IMR-90 (cell line): ENCODE data around the gene TNFRSF1B. TPM values are rescaled to one million over a fixed set of nuclear protein-coding genes. Genes with fewer than 3 reads are reported as not detected.
A peak's percentile ranks its signal among the peaks of the same experiment; 100 is the strongest.

ENCODE experiments used
- ATAC-seq: fragments of 200-7000 bp; cut with Tn5 transposase; 2 replicates; pipeline ENCODE4 v1.9.1; 2020; ENCODE audit warnings: low read depth, mild to moderate bottlenecking, moderate library complexity
- BruUV-seq: library from RNA; stranded (reverse); fragments of 400-500 nt; replicated peaks from 2 replicates; lab custom pipeline; 2021; lab: Mats Ljungman, UMichigan
- CTCF ChIA-PET: fragments of 300-600 bp; formaldehyde crosslinking; extraction: SDS; loops from one replicate; lab custom pipeline; 2021; ENCODE audit warnings: antibody characterized with exemption; lab: Yijun Ruan, JAX
- POLR2A ChIA-PET: fragments of 300-600 bp; sonication (Branson Sonifier 250); formaldehyde crosslinking; loops from one replicate; lab custom pipeline; 2022; ENCODE audit warnings: antibody characterized with exemption; ENCODE audit not compliant: unreplicated experiment; lab: Charles Lee
- DNase-seq: peaks from one replicate; pipeline ENCODE4 v3.0.0; 2013
- H2AFZ ChIP-seq: replicated peaks from 2 replicates; pipeline ENCODE3; 2013; ENCODE audit warnings: low read length, mild to moderate bottlenecking; ENCODE audit not compliant: poor library complexity
- H2AK5ac ChIP-seq: 2 replicates; pipeline ENCODE4 v1.6.1; 2013; ENCODE audit warnings: low read depth, low read length, inconsistent platforms
- H2AK9ac ChIP-seq: replicated peaks from 2 replicates; pipeline ENCODE3; 2013; ENCODE audit warnings: mild to moderate bottlenecking, low read depth, low read length, moderate library complexity; ENCODE audit not compliant: poor library complexity
- H2BK120ac ChIP-seq: 2 replicates; pipeline ENCODE4 v1.6.1; 2013; ENCODE audit warnings: low read depth, low read length, inconsistent platforms
- H2BK15ac ChIP-seq: 3 replicates; pipeline ENCODE4 v1.6.1; 2013; ENCODE audit warnings: low read depth, low read length, inconsistent platforms
- H2BK20ac ChIP-seq: 2 replicates; pipeline ENCODE4 v1.6.1; 2013; ENCODE audit warnings: low read depth, mild to moderate bottlenecking, inconsistent platforms, low read length, moderate library complexity
- H2BK5ac ChIP-seq: 2 replicates; pipeline ENCODE4 v1.6.1; 2013; ENCODE audit warnings: mild to moderate bottlenecking, low read depth, low read length, inconsistent platforms; ENCODE audit not compliant: poor library complexity, severe bottlenecking
- H3K14ac ChIP-seq: replicated peaks from 2 replicates; pipeline ENCODE4 v1.6.1; 2013; ENCODE audit warnings: low read depth, low read length, inconsistent platforms
- H3K18ac ChIP-seq: 2 replicates; pipeline ENCODE4 v1.6.1; 2013; ENCODE audit warnings: low read depth, low read length, control low read depth
- H3K23ac ChIP-seq: 2 replicates; pipeline ENCODE4 v1.6.1; 2013; ENCODE audit warnings: low read depth, low read length, inconsistent platforms
- H3K27ac ChIP-seq: 2 replicates; pipeline ENCODE4 v1.5.1; 2013; ENCODE audit warnings: mild to moderate bottlenecking, control low read depth, low read length; ENCODE audit not compliant: insufficient read depth
- H3K27me3 ChIP-seq: 2 replicates; pipeline ENCODE4 v1.6.1; 2013; ENCODE audit warnings: low read length; ENCODE audit not compliant: control insufficient read depth, insufficient read depth
- H3K36me3 ChIP-seq: 2 replicates; pipeline ENCODE4 v1.6.1; 2013; ENCODE audit warnings: low read length, mixed read lengths; ENCODE audit not compliant: control insufficient read depth, insufficient read depth
- H3K4ac ChIP-seq: 2 replicates; pipeline ENCODE4 v1.6.1; 2013; ENCODE audit warnings: low read depth, low read length, inconsistent platforms
- H3K4me1 ChIP-seq: 2 replicates; pipeline ENCODE4 v1.6.1; 2013; ENCODE audit warnings: low read length, mixed read lengths; ENCODE audit not compliant: control insufficient read depth, insufficient read depth
- H3K4me2 ChIP-seq: 2 replicates; pipeline ENCODE4 v1.6.1; 2013; ENCODE audit warnings: low read depth, mild to moderate bottlenecking, control low read depth, low read length, moderate library complexity
- H3K4me3 ChIP-seq: 2 replicates; pipeline ENCODE4 v1.5.1; 2013; ENCODE audit warnings: low read depth, mild to moderate bottlenecking, control low read depth, low read length, moderate library complexity; ENCODE audit not compliant: insufficient read depth
- H3K56ac ChIP-seq: 2 replicates; pipeline ENCODE4 v1.6.1; 2013; ENCODE audit warnings: low read length, inconsistent platforms; ENCODE audit not compliant: insufficient read depth; ENCODE audit errors: extremely low read depth
- H3K79me1 ChIP-seq, 2 experiments: 2 replicates each; pipeline ENCODE4 v1.6.1; 2013; ENCODE audit warnings: low read length in 2 of 2, inconsistent platforms in 1 of 2, low read depth in 1 of 2
- H3K9ac ChIP-seq: 2 replicates; pipeline ENCODE4 v1.6.1; 2013; ENCODE audit warnings: low read depth, low read length, control low read depth
- H3K9me1 ChIP-seq: 2 replicates; pipeline ENCODE4 v1.6.1; 2013; ENCODE audit warnings: low read length, inconsistent platforms; ENCODE audit not compliant: insufficient read depth
- H3K9me3 ChIP-seq: 2 replicates; pipeline ENCODE4 v1.6.1; 2013; ENCODE audit warnings: low read length; ENCODE audit not compliant: control insufficient read depth, insufficient read depth
- H4K20me1 ChIP-seq: 2 replicates; pipeline ENCODE4 v1.6.1; 2013; ENCODE audit warnings: low read length, inconsistent platforms; ENCODE audit not compliant: insufficient read depth
- H4K5ac ChIP-seq: 2 replicates; pipeline ENCODE4 v1.6.1; 2013; ENCODE audit warnings: mild to moderate bottlenecking, low read depth, low read length, control low read depth
- H4K8ac ChIP-seq, 2 experiments: 2 replicates each; pipeline ENCODE4 v1.6.1; 2013; ENCODE audit warnings: low read depth in 2 of 2, low read length in 2 of 2, control low read depth in 1 of 2, inconsistent platforms in 1 of 2
- H4K91ac ChIP-seq: 2 replicates; pipeline ENCODE4 v1.6.1; 2013; ENCODE audit warnings: low read depth, low read length, inconsistent platforms; ENCODE audit not compliant: insufficient read depth
- CEBPB ChIP-seq: IDR thresholded peaks from 2 replicates; pipeline ENCODE4 v1.6.1; 2012; ENCODE audit warnings: low read depth, low read length, improper control_type of control experiment
- ELK1 ChIP-seq: fragments of 150-350 bp; IDR thresholded peaks from 2 replicates; pipeline ENCODE4 v1.6.1; 2016; ENCODE audit warnings: low read depth, mild to moderate bottlenecking, low read length, moderate library complexity, borderline replicate concordance
- FOS ChIP-seq: fragments of 150-350 bp; IDR thresholded peaks from 2 replicates; pipeline ENCODE4 v1.6.1; 2016; ENCODE audit warnings: low read depth, low read length
- MAFK ChIP-seq: IDR thresholded peaks from 2 replicates; pipeline ENCODE4 v1.6.1; 2012; ENCODE audit warnings: low read depth, low read length, improper control_type of control experiment
- MXI1 ChIP-seq: IDR thresholded peaks from 2 replicates; pipeline ENCODE4 v1.6.1; 2012; ENCODE audit warnings: low read depth, mild to moderate bottlenecking, low read length, moderate library complexity, borderline replicate concordance
- RCOR1 ChIP-seq: IDR thresholded peaks from 2 replicates; pipeline ENCODE4 v1.6.1; 2012; ENCODE audit warnings: mild to moderate bottlenecking, low read length, improper control_type of control experiment; ENCODE audit not compliant: insufficient replicate concordance
- RFX5 ChIP-seq: IDR thresholded peaks from 2 replicates; pipeline ENCODE4 v1.8.0; 2012; ENCODE audit warnings: low read depth, mild to moderate bottlenecking, low read length, moderate library complexity
- USF2 ChIP-seq: fragments of 150-350 bp; IDR thresholded peaks from 2 replicates; pipeline ENCODE4 v1.6.1; 2017; ENCODE audit warnings: mild to moderate bottlenecking, antibody characterized with exemption, low read length, low read depth
- WGBS, 2 experiments: methylation state at CpG; one replicate each; pipeline versions ENCODE4 v1.1.5 to v1.1.7; 2013; ENCODE audit warnings: missing lambda C conversion rate in 2 of 2; ENCODE audit not compliant: insufficient read length in 1 of 2; ENCODE audit errors: extremely low coverage in 2 of 2; 5-methylcytosine and 5-hydroxymethylcytosine counted together
- dilution Hi-C: fragments of 300-500 bp; cut with HindIII; formaldehyde crosslinking; loops from one replicate; pipeline ENCODE4 v1.14.3; 2018; ENCODE audit warnings: low sequenced_read_pairs; ENCODE audit not compliant: unreplicated experiment
- in situ Hi-C: fragments of 300-500 bp; cut with MboI; formaldehyde crosslinking; loops from 3 replicates; pipeline ENCODE4 v1.14.3; 2019; ENCODE audit warnings: low sequenced_read_pairs, inconsistent platforms, mixed read lengths
- intact Hi-C: fragments of 100-400 bp; cut with micrococcal nuclease; formaldehyde crosslinking; loops from 2 replicates; pipeline ENCODE4 v1.10.0; 2022
- polyA plus RNA-seq, 3 experiments: library from polyadenylated mRNA; depleted of rRNA; stranded (reverse); fragments of >200 nt; gene quantifications; 2 replicates each; pipeline ENCODE4 v1.2.3, GENCODE V29; 2012; ENCODE audit warnings: low replicate concordance in 1 of 3
- total RNA-seq: library from RNA; depleted of rRNA; stranded (reverse); fragments of >200 nt; gene quantifications from 2 replicates; pipeline ENCODE4 v1.2.3, GENCODE V29; 2012

TNFRSF1B gene
- total and polyA plus RNA-seq, 2 of the 4 experiments (the other 2 are of a cell fraction): 4.3 to 8.9 TPM

- H3K9ac ChIP-seq: no peak overlapping the region
- no peak overlapping the region for H2BK120ac ChIP-seq
- POLR2A ChIA-PET: no interaction called here
- H4K20me1 ChIP-seq: peaks cover 20% of the 10 kb centered on the region; the same call in 1 of the 2 replicates
- H2BK5ac ChIP-seq: no peak overlapping the region
- H4K8ac ChIP-seq: peak overlapping the region; percentile 8 to 89; a peak in 2 of 4 replicates
- H4K5ac ChIP-seq: no peak overlapping the region
- H2AK5ac ChIP-seq: no peak overlapping the region
- H4K91ac ChIP-seq: no peak overlapping the region
- intact Hi-C loops (no loop called here), in situ Hi-C loops (no loop called here), dilution Hi-C loops (no loop called here)
- peak overlapping the region; percentile 93 for H2AFZ ChIP-seq
- no peak overlapping the region for H3K23ac ChIP-seq
- peaks cover 4% of the 10 kb centered on the region; the same call in 1 of the 2 replicates for H3K9me1 ChIP-seq
- WGBS, 2 experiments: 53% methylated on average over 7 of the region's 13 CpGs; no CpG with 5 or more reads in 1 of the 2 experiments
- H2BK20ac ChIP-seq: no peak overlapping the region
- H2BK15ac ChIP-seq: no peak overlapping the region
- H3K18ac ChIP-seq: no peak overlapping the region
- ATAC-seq (no peak), DNase-seq (no peak)
- no peak overlapping the region for H3K4ac ChIP-seq
- no peak overlapping the region for H3K56ac ChIP-seq
- H3K9me3 ChIP-seq: no peaks in the 10 kb centered on the region
- no peak overlapping the region; the same call in 1 of the 2 replicates for H3K14ac ChIP-seq
- peak overlapping the region; percentile 1 for H2AK9ac ChIP-seq
- peaks cover 3% of the 10 kb centered on the region for H3K4me1 ChIP-seq
- CTCF ChIA-PET: interaction anchor here (0.7 to 1.0 kb wide), 2 partner anchors 11 to 105 kb away, joined by 4 to 7 read pairs; no protein-coding TSS in a partner anchor
- no peaks in the 10 kb centered on the region; the same call in 1 of the 2 replicates for H3K27me3 ChIP-seq
- H3K79me1 ChIP-seq: peaks cover 4 to 28% of the 10 kb centered on the region in 2 experiments
- no TSS peak for BruUV-seq
- H3K36me3 ChIP-seq: no peaks in the 10 kb centered on the region
- H3K4me3 ChIP-seq: no peak overlapping the region
- H3K4me2 ChIP-seq: no peak overlapping the region
- TF ChIP-seq ELK1: no peak
- TF ChIP-seq MAFK: no peak
- no peak for TF ChIP-seq RFX5
- no peak for TF ChIP-seq USF2
- no peak for TF ChIP-seq FOS
- no peak for TF ChIP-seq MXI1
- TF ChIP-seq CEBPB: no peak
- TF ChIP-seq RCOR1: no peak
- H3K27ac ChIP-seq: no peak overlapping the region
These were observed 62.6 kb downstream of the TNFRSF1B start for GRCh38 chr1:12229386-12229834.
